Astrocyte of the cerebellum (primary cell): ENCODE results near the gene PTAR1.
A peak's percentile ranks its signal among the peaks of the same experiment; 100 is the strongest.
"Not testable (repeated sequence)": the region's sequence is repeated elsewhere in the genome, so short reads cannot be mapped to it uniquely, and the experiment has no call there.

Source experiments
- DNase-seq: peaks from one replicate; pipeline ENCODE4 v3.0.0-alpha.2; 2011; ENCODE audit warnings: low read depth
- H3K4me3 ChIP-seq: 2 replicates; pipeline ENCODE4 v1.5.1; 2011; ENCODE audit warnings: mild to moderate bottlenecking, low read depth, low read length, moderate library complexity
- in situ Hi-C: cut with HindIII; loops from 2 replicates; pipeline ENCODE4 v1.10.0; 2017; ENCODE audit warnings: low sequenced_read_pairs
- TF ChIP-seq, protein P1 (sequence below): IDR thresholded peaks from 2 replicates; pipeline ENCODE4 v1.5.1; 2012; ENCODE audit warnings: low read length, low read depth, moderate library complexity, mild to moderate bottlenecking; ENCODE audit errors: missing control alignments

PTAR1 gene, protein sequence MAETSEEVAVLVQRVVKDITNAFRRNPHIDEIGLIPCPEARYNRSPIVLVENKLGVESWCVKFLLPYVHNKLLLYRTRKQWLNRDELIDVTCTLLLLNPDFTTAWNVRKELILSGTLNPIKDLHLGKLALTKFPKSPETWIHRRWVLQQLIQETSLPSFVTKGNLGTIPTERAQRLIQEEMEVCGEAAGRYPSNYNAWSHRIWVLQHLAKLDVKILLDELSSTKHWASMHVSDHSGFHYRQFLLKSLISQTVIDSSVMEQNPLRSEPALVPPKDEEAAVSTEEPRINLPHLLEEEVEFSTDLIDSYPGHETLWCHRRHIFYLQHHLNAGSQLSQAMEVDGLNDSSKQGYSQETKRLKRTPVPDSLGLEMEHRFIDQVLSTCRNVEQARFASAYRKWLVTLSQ

DNA sequence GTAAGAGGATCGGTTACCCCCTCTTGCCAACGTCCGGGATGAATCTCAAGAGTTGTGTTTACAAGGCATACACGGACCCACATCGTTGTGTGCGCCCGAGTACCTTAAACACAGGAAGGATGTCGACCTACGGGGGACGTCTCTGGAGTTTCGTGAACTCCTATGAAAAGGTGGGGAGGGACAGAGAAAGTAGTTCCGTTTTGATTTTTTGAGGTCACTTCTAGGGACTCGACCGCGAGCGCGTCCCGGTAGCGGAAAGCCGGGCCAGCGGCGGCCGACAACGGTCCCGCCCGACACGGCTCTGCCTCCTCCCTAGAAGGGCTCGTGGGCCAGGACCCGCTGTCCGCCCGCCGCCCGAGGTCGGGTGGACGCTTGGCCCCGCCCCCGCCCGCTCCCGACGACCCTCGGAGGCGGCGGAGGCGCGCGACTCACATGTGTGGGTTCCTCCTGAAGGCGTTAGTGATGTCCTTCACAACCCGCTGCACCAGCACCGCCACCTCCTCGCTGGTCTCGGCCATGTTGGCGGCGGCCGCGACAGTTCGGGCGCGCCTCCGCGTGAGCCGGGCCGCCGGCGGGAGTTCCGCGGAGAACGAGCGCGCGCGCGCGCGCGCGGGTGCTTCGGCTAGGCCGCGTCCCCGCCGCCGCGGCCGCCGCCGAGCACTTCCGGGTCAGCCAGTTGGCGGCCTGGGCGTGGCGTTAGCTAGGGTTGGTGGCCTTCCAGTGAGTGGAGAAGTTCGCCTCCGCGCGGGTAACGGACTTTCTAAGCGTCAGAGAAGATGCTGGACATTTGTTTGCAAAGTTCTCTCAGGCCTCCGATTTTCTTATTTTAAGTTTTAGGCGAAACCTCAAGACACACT lies at the start of gene PTAR1:
PTAR1 (minus strand) TSS at position 591 of the 857 bp plus-strand sequence; CDS start at position 518, 73 bp downstream.
- TF ChIP-seq, protein P1, sequence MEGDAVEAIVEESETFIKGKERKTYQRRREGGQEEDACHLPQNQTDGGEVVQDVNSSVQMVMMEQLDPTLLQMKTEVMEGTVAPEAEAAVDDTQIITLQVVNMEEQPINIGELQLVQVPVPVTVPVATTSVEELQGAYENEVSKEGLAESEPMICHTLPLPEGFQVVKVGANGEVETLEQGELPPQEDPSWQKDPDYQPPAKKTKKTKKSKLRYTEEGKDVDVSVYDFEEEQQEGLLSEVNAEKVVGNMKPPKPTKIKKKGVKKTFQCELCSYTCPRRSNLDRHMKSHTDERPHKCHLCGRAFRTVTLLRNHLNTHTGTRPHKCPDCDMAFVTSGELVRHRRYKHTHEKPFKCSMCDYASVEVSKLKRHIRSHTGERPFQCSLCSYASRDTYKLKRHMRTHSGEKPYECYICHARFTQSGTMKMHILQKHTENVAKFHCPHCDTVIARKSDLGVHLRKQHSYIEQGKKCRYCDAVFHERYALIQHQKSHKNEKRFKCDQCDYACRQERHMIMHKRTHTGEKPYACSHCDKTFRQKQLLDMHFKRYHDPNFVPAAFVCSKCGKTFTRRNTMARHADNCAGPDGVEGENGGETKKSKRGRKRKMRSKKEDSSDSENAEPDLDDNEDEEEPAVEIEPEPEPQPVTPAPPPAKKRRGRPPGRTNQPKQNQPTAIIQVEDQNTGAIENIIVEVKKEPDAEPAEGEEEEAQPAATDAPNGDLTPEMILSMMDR: no peak
- H3K4me3 ChIP-seq: peak within 1 kb of the TSS; percentile 71
- in situ Hi-C loops: no loop called here
- peak; percentile 52 for DNase-seq

DNA sequence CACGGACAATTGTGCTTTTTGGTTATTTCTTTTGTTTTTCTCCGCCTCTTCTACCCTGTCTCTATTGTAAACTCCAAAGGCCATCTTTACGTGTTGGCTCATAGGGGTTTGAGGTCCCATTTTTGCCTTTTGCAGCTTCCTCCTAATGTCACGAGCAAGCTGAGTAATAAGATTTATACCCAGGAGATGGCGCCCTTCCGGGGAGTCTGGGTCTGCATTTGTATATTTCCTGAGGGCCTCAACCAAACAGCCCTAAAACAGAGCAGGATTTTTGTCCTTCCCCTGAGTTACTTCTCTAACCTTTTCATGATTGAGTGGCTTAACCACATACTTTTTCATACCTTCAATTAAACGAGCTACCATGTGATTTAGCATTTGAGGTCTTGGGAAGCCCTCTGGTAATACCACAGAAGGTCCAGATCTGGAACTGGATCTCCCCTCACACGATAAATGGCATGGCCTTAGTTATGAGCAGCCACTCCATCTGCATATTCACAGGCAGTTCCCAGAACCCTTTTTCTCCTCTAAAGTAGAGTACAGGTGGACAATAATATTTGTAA lies 49.6 kb upstream of the PTAR1 start:
- TF ChIP-seq, protein P1: peak; percentile 31
- H3K4me3 ChIP-seq: no peak overlapping the region
- DNase-seq: no peak
- in situ Hi-C loops: no loop called here

DNA sequence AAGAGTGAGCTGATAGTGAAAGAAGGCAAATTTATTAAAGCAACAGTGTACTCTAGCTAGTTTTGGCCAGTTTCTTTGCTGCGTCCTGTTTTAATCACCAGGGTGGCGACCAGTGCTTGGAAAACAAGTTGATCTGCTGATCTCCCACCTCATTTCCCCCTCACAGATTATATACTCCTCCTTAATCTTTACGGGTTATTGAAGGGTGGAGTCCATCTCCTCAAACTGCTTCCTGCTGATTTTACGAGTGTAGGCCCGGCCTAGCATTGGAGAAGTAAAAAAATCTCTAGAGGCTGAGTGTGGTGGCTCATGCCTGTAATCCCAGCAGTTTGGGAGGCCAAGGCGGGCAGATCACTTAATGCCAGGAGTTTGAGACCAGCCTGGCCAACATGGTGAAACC lies 46.8 kb upstream of the PTAR1 start:
- TF ChIP-seq, protein P1: no peak
- DNase-seq: no peak
- no peak overlapping the region for H3K4me3 ChIP-seq
- in situ Hi-C loops: no loop called here

DNA sequence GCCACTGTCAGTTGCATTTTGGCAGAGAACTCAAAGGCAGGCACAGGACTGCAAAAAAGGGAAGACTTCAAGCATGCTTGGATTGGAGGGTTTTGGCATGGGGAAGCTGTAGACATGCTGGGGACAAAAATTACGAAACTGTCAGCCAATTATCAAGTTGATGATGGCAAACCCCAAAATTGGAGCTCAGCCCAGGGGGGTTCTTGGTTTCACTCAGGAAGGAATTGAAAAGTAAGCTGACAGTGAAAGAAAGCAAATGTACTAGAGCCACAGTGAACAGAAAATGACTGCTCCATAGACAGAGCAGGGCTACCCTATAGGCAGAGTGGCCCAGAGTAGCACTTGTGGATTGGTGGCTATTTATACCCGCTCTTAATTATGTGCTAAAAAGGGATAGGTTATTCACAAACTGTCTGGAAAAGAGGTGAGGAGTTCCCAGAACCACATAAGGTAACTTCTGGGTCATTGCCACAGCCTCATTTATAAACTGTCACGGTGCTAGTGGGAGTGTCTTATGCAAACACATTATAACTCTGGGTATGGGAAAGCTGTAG lies 46.2 kb upstream of the PTAR1 start:
- in situ Hi-C loops: no loop called here
- TF ChIP-seq, protein P1: no peak
- no peak for DNase-seq
- no peak overlapping the region for H3K4me3 ChIP-seq

DNA sequence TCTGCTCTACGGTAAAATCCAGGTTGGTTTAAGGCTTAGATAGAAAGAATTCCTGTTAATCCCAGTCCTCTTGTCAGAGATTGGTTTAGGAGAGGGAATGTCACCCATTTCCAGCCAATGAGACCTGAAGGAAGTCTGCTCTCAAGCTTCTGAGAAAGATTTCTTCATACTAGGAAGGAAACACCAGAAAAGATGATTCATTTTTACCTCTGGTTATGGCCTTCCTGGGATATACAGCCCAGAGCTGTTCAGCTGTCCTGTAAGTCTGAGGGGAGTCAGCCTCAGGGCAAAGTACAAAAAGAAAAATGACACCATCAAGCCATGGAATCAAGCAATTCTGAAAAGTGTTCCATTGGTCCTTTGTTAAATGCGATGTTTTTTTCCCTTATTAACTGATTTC lies 42.2 kb upstream of the PTAR1 start:
- no peak overlapping the region for H3K4me3 ChIP-seq
- DNase-seq: no peak
- in situ Hi-C loops: no loop called here
- TF ChIP-seq, protein P1: no peak

DNA sequence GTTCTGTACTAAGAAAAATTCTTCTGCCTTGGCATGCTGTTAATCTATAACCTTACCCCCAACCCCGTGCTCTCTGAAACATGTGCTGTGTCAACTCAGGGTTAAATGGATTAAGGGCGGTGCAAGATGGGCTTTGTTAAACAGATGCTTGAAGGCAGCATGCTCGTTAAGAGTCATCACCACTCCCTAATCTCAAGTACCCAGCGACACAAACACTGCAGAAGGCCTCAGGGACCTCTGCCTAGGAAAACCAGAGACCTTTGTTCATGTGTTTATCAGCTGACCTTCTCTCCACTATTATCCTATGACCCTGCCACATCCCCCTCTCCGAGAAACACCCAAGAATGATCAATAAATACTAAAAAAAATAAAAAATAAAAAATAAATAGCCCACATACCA lies 40.2 kb upstream of the PTAR1 start:
- H3K4me3 ChIP-seq, in situ Hi-C loops, DNase-seq: not testable (repeated sequence)

DNA sequence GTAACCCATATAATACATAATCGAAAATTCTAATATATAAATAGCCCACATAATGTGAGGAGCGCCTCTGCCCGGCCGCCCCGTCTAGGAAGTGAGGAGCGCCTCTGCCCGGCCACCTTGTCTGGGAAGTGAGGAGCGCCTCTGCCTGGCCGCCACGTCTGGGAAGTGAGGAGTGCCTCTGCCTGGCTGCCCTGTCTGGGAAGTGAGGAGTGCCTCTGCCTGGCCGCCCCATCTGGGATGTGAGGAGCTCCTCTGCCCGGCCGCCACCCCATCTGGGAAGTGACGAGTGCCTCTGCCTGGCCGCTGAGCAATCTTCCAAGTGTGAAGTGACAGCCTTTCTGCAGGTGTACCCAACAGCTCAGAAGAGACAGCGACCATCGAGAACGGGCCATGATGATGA lies 39.7 kb upstream of the PTAR1 start:
- DNase-seq, in situ Hi-C loops, H3K4me3 ChIP-seq: not testable (repeated sequence)
